ENCODE measurements around the gene C1orf174.

The C1orf174 gene

GRCh38 chr1:3865606-3866160 lies 34.4 kb downstream of the C1orf174 start:
- DNase-seq = no peak

DNA sequence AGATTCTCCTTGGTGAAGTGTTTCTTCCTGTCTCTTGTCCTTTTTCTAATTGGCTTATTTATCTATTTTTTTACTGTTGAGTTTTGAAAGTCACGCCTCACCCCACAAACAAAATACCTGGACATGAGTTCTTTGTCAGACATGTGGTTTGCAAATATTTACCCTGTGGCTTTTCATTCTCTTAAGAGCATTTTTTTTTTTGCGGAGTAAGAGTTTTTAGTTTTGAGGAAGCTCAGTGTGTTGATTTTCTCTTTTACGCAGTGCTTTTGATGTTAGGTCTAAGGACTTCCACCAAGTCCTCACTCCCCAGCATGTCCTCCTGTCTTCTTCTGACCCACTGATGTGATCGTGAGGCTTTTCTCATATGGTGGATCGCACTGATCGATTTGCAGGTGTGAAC lies 35.2 kb downstream of the C1orf174 start:
- DNase-seq = peak; percentile 59

GRCh38 chr1:3863231-3863935 lies 36.7 kb downstream of the C1orf174 start:
- no peak for DNase-seq

DNA sequence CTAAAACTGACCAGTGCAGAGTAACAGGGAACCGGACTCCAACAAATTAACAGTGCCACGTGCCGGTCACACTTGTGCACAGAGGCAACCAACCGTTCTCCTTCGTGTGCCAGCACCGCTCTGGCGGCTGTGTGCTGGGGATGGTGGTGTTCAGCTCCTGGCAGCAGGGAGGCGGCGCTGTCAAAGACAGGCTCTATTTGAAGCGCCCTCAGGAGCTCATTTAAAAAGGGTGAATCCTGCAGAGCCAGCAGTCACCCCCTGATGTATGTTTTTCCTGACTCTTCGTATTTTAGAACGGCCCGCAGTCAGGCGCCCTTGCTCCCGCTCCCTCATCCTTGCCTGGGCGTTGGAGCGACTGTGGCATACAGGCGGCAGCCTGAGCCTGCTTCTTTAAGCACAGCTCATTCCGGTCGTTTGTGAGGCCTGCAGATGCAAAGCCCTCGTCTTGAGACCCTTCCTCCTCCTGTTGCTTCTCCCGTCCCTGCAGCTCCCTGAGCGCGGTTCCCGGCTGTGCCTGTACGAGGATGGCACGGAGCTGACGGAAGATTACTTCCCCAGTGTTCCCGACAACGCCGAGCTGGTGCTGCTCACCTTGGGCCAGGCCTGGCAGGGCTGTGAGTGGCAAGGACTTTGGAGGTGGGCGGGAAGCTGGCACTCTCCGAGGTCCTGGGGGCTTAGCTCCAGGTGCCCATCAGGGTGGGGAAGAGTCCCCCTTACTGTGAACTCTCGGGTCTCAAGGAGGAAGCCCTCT lies 41.7 kb downstream of the C1orf174 start:
- peak; percentile 83 for DNase-seq

GRCh38 chr1:3857791-3858129 lies 42.3 kb downstream of the C1orf174 start:
- no peak for DNase-seq

DNA sequence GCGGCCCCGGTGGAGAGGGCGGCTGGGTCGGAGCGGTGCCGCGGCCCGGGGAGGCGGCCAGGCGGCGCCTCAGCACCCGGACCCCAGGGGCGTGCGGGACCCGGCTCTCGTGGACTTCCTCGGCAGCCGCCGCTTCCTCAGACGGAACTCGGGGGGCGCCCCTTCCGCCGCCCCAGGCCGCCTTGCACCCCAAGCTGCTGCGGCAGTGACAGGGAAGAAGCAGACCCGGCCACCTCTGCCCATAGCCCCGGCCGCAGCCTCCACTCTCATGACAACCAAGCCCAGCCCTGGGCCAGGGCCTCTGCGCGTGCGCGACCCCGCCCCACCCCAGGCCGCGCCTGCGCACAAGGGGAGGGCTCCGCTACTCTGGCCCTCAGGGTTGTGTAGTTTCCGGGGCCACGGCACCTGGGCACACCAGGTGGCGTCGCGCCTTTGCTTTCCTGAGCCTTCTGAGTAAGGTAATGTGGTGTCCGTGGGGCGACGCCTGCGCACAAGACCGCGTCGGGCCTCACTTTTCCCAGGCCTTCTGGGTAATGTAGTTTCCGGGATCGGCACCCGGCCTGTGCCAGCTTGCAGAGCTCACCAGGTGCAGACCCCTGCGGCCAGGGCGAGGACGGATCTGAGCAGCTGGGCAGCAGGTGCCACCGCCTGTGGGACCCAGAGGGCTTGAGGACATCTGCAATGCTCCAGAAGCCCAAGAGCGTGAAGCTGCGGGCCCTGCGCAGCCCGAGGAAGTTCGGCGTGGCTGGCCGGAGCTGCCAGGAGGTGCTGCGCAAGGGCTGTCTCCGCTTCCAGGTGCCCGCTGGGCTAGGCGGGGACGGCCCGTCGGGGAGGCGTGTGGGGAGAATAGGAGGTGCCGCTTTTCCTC lies 42.9 kb downstream of the C1orf174 start, which contains the start of the genes CEP104 and DFFB:
CEP104 (minus strand) TSS at position 289 of the 868 bp plus-strand sequence. CDS start 4,804 bp downstream, outside the sequence.
DFFB (plus strand) TSS at position 554 of the 868 bp plus-strand sequence; CDS start at position 682, 128 bp downstream.
- DNase-seq = peak; percentile 100

DNA sequence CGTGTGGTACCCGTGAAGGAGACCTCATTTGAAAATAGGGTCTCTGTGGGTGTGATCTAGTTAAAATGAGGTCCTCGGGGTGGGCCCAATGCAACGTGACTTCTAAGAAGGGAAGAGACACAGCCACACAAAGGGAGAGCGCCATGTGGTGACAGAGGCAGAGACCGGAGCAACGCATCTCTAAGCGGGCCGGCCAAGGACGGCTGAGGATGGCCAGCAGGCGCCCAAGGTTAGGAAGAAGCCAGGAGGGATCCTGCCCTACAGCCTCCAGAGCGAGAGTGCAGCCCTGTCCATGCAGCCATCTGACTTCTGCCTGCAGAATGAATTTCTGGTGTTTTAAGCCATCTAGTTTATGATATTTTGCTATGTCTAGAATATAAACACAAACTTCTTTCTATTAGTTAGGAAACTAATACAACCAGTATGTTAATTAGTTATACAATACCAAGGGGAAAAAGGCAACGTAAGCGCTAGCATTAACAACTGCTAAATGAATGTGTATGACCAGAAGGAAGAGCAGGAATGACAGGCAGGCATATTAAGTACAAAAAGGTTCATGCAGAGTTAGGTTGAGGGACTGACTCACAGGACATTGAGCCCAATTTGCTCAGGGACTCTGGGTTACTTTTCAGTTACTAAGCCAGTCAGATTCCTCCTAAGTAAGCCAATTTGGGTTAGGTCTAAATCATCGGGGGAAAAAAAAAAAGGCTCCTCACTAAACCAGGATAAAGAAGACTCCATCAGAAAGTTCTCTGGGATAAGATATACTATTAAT lies 47.2 kb downstream of the C1orf174 start:
- no peak for DNase-seq

- no peak for DNase-seq
These were observed 48.0 kb downstream of the C1orf174 start for GRCh38 chr1:3852091-3852490.

DNA sequence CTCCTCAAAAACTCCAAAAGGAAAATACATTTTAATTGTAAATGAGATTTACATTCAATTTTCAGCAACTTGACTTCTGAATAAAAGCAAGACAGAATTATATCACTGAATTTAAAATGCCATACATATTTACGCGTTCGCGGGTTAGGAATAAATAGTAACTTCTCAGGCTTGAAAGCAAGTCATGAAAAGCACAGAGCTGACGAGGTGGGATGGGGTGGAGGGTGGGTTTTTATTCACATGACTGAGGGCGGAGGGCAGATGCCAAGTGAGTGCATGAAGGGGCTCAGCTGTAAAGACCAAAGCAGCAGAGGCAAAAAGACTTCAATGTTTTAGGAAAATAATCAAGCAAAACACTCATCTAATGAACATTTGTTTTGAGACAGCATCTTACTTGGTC lies 48.8 kb downstream of the C1orf174 start:
- no peak for DNase-seq

DNA sequence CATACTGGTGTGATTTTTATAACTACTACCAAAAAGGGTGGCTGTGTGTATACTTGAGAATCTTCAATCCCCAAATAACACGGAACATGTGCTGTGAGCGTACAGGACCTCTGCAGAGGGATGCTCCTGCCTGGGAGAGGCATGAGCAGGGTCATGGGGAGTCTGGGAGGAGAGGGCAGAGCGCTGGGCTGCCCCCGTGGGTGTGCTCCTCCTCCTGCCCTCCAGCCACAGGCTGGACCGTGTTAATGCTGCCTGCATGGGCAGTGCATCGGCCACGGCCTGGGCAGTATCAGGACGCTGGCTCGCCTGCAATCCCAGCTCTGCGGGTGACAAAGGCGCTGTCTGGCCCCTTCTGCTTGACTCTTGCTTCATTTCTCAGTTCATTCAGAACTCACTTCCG lies 49.2 kb downstream of the C1orf174 start:
- no peak for DNase-seq

DNA sequence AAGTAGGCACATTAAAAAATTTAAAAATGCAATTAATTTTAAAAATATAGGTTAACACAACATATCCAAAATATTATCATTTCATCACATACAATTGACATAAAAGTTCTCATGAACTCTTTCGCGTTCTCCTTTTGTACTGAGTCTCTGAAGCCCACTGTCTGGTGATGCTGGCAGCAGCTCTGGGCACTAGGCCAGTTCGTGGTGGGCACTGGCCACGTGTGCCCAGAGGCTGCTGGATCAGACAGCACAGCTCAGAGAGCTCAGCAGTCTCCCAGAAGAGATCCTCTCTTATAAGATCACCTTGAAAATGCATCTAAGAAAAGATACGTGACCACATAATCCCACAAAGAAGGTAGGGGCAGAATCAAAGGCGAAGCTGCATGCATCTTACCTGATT lies 53.0 kb downstream of the C1orf174 start:
- no peak for DNase-seq

DNA sequence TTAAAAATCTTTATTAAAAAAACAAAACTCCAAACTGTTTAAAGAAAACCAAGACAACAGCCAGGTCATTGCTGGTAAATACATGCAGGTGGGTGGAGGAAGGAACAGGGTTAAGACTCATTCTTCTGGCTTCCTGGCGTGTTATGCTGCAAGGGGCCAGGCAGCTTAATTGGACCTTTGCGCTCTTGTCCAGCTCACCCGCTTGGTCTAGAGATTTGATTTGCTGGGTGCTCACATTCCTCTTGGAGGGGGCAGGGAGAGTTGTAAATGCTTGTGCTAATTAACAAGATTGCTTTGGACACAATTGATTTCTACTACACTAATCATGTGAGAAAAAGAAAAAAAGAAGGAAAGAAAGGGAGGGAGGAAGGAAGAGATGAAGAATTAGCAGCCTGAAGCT lies 53.5 kb downstream of the C1orf174 start:
- DNase-seq = no peak

GRCh38 chr1:3842912-3843311 lies 57.2 kb downstream of the C1orf174 start:
- DNase-seq = no peak

DNA sequence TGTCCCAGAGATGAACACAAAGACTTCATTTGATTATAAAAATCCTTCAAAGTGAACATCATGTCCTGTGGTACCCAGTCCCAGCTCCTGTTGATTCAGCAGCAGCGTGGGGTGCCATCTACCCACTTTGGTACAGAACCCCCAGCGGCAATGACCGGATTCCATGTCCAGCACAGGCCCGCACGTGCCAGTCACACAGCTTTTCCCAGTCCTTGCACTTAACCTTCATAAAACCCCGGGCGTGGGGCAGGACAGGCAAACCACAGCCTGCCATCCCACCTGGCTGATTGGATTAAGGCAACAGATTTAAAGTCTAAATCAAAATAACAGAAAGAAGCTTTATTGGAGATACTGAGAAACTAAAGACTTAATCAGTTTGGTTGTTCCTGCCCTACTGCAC lies 58.6 kb downstream of the C1orf174 start:
- DNase-seq = no peak

Data from RPMI8226 (cell line).